Esophagus muscularis mucosa (tissue), 4 donors: ENCODE data around the gene ADAM19. TPM values are rescaled to one million over a fixed set of nuclear protein-coding genes. Genes with fewer than 3 reads are reported as not detected.

Experiments
- DNase-seq: peaks from one replicate; pipeline ENCODE4 v3.0.0-alpha.2; 2017; ENCODE audit errors: extremely low spot score
- H3K27ac ChIP-seq, 4 donors: fragments of 200-600 bp; sonication (generic); replicated peaks in 1 of 4; 1 replicate in 3 of 4; 2 replicates in 1 of 4; pipeline ENCODE4 v1.5.1; 2016 to 2019; ENCODE audit warnings: mild to moderate bottlenecking in 1 of 4
- H3K27me3 ChIP-seq, 4 donors: fragments of 200-600 bp; sonication (generic); one replicate each; pipeline versions ENCODE4 v1.5.1 to v1.6.0; 2016 to 2019
- H3K36me3 ChIP-seq, 4 donors: fragments of 200-600 bp; sonication (generic); one replicate each; pipeline ENCODE4 v1.5.1; 2016 to 2019
- H3K4me1 ChIP-seq, 4 donors: fragments of 200-600 bp; sonication (generic); one replicate each; pipeline ENCODE4 v1.5.1; 2016 to 2019
- H3K4me3 ChIP-seq, 4 donors: fragments of 200-600 bp; sonication (generic); 1 replicate in 2 of 4; 2 replicates in 2 of 4; pipeline ENCODE4 v1.5.1; 2016 to 2019; ENCODE audit warnings: mild to moderate bottlenecking in 4 of 4, moderate library complexity in 1 of 4
- H3K9me3 ChIP-seq, 4 donors: fragments of 200-600 bp; sonication (generic); 1 replicate in 3 of 4; 2 replicates in 1 of 4; pipeline ENCODE4 v1.5.1; 2016 to 2019
- EP300 ChIP-seq: sonication (generic); formaldehyde crosslinking; IDR thresholded peaks from one replicate; pipeline ENCODE4 v1.6.1; 2017; ENCODE audit warnings: antibody characterized with exemption
- POLR2A ChIP-seq: fragments of 450-650 bp; IDR thresholded peaks from one replicate; pipeline ENCODE4 v1.6.1; 2017; ENCODE audit warnings: antibody characterized with exemption, moderate library complexity, mild to moderate bottlenecking, low read depth
- POLR2AphosphoS5 ChIP-seq, 2 donors: sonication (generic); formaldehyde crosslinking; IDR thresholded peaks; one replicate each; pipeline ENCODE4 v1.6.1; 2017; ENCODE audit warnings: antibody characterized with exemption in 2 of 2
- WGBS: methylation state at CpG from one replicate; pipeline ENCODE4 v1.1.5; 2018; 5-methylcytosine and 5-hydroxymethylcytosine counted together
- intact Hi-C: fragments of 100-400 bp; cut with DNase I; formaldehyde crosslinking; loops from one replicate; pipeline ENCODE4 v1.15.1; 2023
- total RNA-seq, 4 donors: library from RNA; depleted of rRNA; stranded (reverse); fragments of >200 nt; gene quantifications; one replicate each; pipeline versions ENCODE4 v1.1.0 to v1.2.1, GENCODE V29; 2016
- TF ChIP-seq, protein P1 (sequence below), 3 experiments: fragments of 200-600 bp in 2 of 3; fragments of 450-650 bp in 1 of 3; sonication (generic) in 2 of 3; IDR thresholded peaks; one replicate each; pipeline ENCODE4 v1.5.1; 2017 to 2019; ENCODE audit warnings: antibody characterized with exemption in 3 of 3, mild to moderate bottlenecking in 2 of 3, moderate library complexity in 1 of 3

ADAM19 gene
- total RNA-seq, 4 donors from 2014 or later, result 25.0 to 43.6 (median 28.1) TPM

DNA sequence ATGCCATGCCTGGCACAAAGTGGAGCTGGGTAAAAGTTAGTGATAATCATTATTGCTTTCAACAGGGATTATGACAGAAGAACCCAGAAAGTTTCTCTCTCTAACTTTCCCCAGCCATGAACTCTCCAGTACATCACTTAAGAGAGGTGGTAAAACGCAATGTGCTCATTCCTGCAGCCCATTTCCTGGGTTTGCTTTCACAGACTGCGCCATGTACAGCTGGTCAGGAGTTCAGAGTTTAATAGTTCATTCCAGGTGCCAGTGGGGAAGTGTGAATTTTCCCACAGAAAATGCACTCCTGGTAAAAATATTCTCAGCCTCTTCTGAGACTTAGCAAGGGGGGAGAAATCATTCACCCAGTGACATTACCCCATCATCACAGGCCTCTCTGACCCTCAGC lies 35.5 kb downstream of the ADAM19 start:
- peak overlapping the region; percentile 84 to 88 (median 87) for H3K27ac ChIP-seq
- peaks cover 0 to 15% (median 10%) of the 10 kb centered on the region in 4 donors for H3K36me3 ChIP-seq
- peaks cover 47 to 97% (median 90%) of the 10 kb centered on the region in 4 donors for H3K4me1 ChIP-seq
- TF ChIP-seq EP300, result no peak
- no peak for TF ChIP-seq POLR2AphosphoS5 (IDR thresholded peaks at IDR 0.05)
- TF ChIP-seq, protein P1, sequence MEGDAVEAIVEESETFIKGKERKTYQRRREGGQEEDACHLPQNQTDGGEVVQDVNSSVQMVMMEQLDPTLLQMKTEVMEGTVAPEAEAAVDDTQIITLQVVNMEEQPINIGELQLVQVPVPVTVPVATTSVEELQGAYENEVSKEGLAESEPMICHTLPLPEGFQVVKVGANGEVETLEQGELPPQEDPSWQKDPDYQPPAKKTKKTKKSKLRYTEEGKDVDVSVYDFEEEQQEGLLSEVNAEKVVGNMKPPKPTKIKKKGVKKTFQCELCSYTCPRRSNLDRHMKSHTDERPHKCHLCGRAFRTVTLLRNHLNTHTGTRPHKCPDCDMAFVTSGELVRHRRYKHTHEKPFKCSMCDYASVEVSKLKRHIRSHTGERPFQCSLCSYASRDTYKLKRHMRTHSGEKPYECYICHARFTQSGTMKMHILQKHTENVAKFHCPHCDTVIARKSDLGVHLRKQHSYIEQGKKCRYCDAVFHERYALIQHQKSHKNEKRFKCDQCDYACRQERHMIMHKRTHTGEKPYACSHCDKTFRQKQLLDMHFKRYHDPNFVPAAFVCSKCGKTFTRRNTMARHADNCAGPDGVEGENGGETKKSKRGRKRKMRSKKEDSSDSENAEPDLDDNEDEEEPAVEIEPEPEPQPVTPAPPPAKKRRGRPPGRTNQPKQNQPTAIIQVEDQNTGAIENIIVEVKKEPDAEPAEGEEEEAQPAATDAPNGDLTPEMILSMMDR (IDR thresholded peaks at IDR 0.05), result no peak
- no peak for TF ChIP-seq POLR2A
- H3K4me3 ChIP-seq, result no peak overlapping the region
- no peaks in the 10 kb centered on the region for H3K27me3 ChIP-seq
- no peak for DNase-seq
- WGBS, result 98% methylated on average over 2 of the region's 2 CpGs
- intact Hi-C loops, result no loop called here
- no peaks in the 10 kb centered on the region for H3K9me3 ChIP-seq

DNA sequence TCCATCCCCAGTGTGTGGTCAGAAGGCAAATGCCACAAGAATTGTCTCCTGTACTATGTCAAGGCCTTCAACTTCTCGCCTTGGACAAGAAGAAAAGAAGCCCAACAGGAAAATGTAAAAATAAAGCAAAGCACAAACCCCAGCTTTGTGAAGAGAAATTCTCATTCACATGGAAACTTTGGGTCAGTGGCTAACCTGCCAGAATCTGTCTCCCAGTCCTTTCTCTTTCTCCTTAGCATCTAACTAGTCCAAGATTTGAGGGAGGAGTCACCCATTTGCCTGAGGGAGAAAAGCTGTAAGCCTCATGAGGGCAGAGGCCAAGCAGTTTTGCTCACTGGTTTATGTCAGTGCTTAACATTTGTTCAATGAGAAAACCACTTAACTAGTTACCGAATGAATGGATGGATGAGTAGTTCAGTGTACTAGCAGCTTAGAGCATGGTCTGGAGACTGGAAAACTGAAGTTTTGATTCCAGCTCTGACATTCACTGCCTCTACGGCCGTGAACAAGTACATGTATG lies 36.0 kb downstream of the ADAM19 start:
- Histone ChIP-seq H3K27ac (peak overlapping the region; percentile 84 to 88 (median 87)), H3K9me3 (no peaks in the 10 kb centered on the region), H3K4me3 (no peak overlapping the region), H3K36me3 (peaks cover 0 to 15% (median 10%) of the 10 kb centered on the region in 4 donors), H3K4me1 (peaks cover 47 to 97% (median 90%) of the 10 kb centered on the region in 4 donors), H3K27me3 (no peaks in the 10 kb centered on the region)
- WGBS, result 48% methylated on average over 4 of the region's 4 CpGs
- DNase-seq, result no peak
- TF ChIP-seq POLR2AphosphoS5 (IDR thresholded peaks at IDR 0.05) (no peak), POLR2A (no peak), EP300 (no peak)
- intact Hi-C loops, result no loop called here

DNA sequence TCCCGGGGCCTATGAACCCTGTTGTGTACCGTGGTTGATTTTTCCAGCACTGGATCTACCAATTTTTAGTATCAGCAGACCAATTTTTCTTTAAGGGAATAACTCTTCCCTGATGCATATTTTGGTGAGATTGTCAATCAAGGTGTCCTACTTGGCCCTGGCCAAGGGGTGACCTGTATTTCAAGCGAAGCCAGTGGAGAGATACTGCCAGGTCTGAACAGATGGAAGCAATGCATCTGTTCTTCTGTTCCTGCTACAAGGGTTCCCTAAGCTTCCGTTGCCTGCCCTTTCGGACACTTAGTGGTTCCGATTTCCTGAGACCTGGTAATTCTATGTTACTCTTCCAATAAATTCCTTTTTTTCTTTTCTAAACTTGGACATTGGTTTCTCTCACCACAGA lies 37.3 kb downstream of the ADAM19 start:
- Histone ChIP-seq H3K27me3 (no peaks in the 10 kb centered on the region), H3K4me3 (no peak overlapping the region), H3K4me1 (peaks cover 50 to 97% (median 90%) of the 10 kb centered on the region in 4 donors), H3K36me3 (peaks cover 0 to 15% (median 10%) of the 10 kb centered on the region in 4 donors), H3K9me3 (no peaks in the 10 kb centered on the region), H3K27ac (peak overlapping the region; percentile 84 to 88 (median 87))
- WGBS, result 83% methylated on average over 6 of the region's 6 CpGs
- intact Hi-C loops, result no loop called here
- no peak for DNase-seq
- TF ChIP-seq EP300, result no peak
- TF ChIP-seq, protein P1 (IDR thresholded peaks at IDR 0.05), result no peak

DNA sequence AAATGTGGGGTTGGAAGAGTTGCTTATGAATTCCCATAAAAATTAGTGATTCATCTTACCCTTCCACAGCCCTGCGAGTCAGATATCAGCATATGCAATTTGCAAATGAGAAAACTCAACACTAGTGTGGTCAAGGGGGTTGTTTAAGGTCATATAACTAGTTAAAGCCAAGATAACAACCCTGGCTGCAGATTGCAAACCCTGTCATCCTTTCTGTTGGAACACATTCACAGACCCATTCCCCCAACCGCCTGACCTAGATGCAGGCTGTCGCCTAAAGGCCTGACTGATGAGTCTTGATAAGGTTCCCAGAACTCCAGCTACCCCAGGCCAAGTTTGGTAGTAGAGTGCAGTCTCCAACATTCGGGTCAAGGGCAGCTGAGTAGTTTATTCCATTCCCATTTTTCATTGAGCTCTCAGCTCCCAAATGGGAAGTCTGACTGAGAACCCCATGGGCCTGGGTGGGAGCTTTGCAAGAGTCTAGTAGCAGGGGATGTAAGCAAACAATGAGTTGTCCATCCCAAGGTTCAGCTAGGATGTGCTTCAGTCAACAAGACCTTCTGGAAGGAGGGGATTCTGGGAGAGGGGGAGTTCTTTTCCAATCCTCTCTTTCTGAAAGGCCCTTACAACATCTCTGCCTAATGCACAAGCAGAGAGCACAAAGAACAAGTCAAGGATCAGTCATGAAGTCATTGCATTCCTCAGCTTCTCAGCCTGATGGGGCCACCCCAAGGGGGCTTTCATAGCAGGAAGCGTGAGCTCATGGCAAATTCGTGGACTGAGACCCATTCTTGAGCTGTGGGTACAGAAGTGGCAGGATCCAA lies 40.3 kb downstream of the ADAM19 start:
- DNase-seq, result no peak
- Histone ChIP-seq H3K27ac (peak overlapping the region; percentile 70 to 85 (median 73)), H3K4me3 (no peak overlapping the region), H3K4me1 (peaks cover 35 to 87% (median 73%) of the 10 kb centered on the region in 4 donors), H3K27me3 (no peaks in the 10 kb centered on the region), H3K36me3 (peaks cover 0 to 23% (median 14%) of the 10 kb centered on the region in 4 donors), H3K9me3 (no peaks in the 10 kb centered on the region)
- 42% methylated on average over 5 of the region's 6 CpGs for WGBS
- peak; percentile 35 to 80 for TF ChIP-seq POLR2AphosphoS5 (IDR thresholded peaks at IDR 0.05)
- no peak for TF ChIP-seq EP300
- intact Hi-C loops, result no loop called here

DNA sequence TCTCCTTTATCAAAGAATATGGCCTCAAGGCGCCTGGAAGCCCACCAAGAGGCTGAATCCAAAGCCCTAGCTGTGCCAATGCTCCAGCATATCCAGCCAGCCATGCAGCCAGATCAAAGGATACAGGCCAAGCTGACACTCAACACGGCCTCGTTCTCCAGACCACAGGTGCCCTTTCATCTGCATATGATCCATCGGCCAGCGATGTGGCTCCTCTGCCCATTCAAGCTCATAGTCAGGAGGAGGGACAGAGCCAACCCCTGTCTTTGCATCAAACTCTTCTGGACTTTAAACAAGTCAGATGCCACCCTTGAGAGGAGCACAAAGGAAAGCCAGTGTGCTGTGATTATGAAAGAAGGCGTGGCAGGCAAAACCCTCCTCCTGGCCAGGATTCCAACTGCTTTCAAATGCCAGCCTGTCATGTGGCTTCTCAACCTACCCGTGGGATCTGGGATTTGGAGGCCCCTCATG lies 42.5 kb downstream of the ADAM19 start:
- no peak for DNase-seq
- Histone ChIP-seq H3K4me1 (peaks cover 42 to 87% (median 72%) of the 10 kb centered on the region in 4 donors), H3K27ac (peak overlapping the region; percentile 70 to 85 (median 73)), H3K36me3 (peaks cover 0 to 26% (median 15%) of the 10 kb centered on the region in 4 donors), H3K9me3 (no peaks in the 10 kb centered on the region), H3K27me3 (no peaks in the 10 kb centered on the region), H3K4me3 (no peak overlapping the region)
- WGBS, result 57% methylated on average over 7 of the region's 7 CpGs
- intact Hi-C loops, result no loop called here
- TF ChIP-seq EP300, result no peak
- TF ChIP-seq POLR2AphosphoS5 (IDR thresholded peaks at IDR 0.05), result peak; percentile 27 to 33

DNA sequence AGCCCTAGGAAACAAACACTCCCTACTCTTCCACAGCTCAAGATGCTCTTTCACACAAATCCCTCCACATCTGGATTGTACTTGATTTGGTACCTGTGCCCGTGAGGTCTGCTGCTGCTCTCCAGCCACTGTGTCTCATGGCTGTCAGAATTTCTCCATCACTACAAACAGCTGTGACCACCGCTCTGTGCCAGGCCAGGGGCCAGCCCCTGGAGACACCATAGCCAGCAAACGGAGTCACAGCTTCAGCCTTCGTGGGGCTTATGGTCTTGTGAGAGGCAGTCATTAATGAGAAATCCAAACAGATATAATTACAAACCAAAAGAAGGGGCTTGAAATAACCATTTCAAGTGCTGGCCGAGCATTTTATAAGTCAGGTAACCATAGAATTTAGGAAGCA lies 43.6 kb downstream of the ADAM19 start:
- Histone ChIP-seq H3K4me3 (no peak overlapping the region), H3K36me3 (peaks cover 0 to 25% (median 10%) of the 10 kb centered on the region in 4 donors), H3K4me1 (peaks cover 42 to 90% (median 80%) of the 10 kb centered on the region in 4 donors), H3K27me3 (no peaks in the 10 kb centered on the region), H3K27ac (peak overlapping the region; percentile 70 to 85 (median 73)), H3K9me3 (no peaks in the 10 kb centered on the region)
- intact Hi-C loops, result no loop called here
- WGBS, result 75% methylated on average over 5 of the region's 5 CpGs
- DNase-seq, result no peak
- no peak for TF ChIP-seq POLR2AphosphoS5 (IDR thresholded peaks at IDR 0.05)
- no peak for TF ChIP-seq POLR2A
- TF ChIP-seq, protein P1 (IDR thresholded peaks at IDR 0.05), result no peak
- TF ChIP-seq EP300, result no peak
